Lower leg skin (tissue), 4 donors: ENCODE results near the gene C19orf44. TPM values are rescaled to one million over a fixed set of nuclear protein-coding genes. Genes with fewer than 3 reads are reported as not detected.
"Not testable (repeated sequence)": the region's sequence is repeated elsewhere in the genome, so short reads cannot be mapped to it uniquely, and the experiment has no call there.

Experiments
- DNase-seq, 2 donors: peaks; one replicate each; pipeline ENCODE4 v3.0.0-alpha.2; 2019; ENCODE audit warnings: low spot score in 2 of 2
- H3K4me3 ChIP-seq: fragments of 200-600 bp; sonication (generic); 2 replicates; pipeline ENCODE4 v1.5.1; 2017; ENCODE audit warnings: mild to moderate bottlenecking, low read depth; ENCODE audit not compliant: poor library complexity, severe bottlenecking
- CTCF ChIP-seq, 3 donors: fragments of 450-650 bp; IDR thresholded peaks; one replicate each; pipeline ENCODE4 v1.5.1; 2016; ENCODE audit warnings: antibody characterized with exemption in 3 of 3, mild to moderate bottlenecking in 3 of 3, moderate library complexity in 2 of 3
- POLR2A ChIP-seq, 2 donors: fragments of 450-650 bp; IDR thresholded peaks; one replicate each; pipeline ENCODE4 v1.6.1; 2016 to 2017; ENCODE audit warnings: antibody characterized with exemption in 2 of 2, mild to moderate bottlenecking in 1 of 2, moderate library complexity in 1 of 2
- WGBS, 2 donors: methylation state at CpG; one replicate each; pipeline ENCODE4 v1.1.5; 2018; 5-methylcytosine and 5-hydroxymethylcytosine counted together
- intact Hi-C: fragments of 100-400 bp; cut with DNase I; formaldehyde crosslinking; loops from one replicate; pipeline ENCODE4 v1.15.0; 2023; ENCODE audit warnings: low total_unique reads
- total RNA-seq, 4 donors: library from RNA; depleted of rRNA; stranded (reverse); fragments of >200 nt; gene quantifications; one replicate each; pipeline ENCODE4 v1.1.0, GENCODE V29; 2016

C19orf44 gene
- total RNA-seq, 4 donors from 2014 or later: 3.7 to 5.0 (median 4.8) TPM

GRCh38 chr19:16472992-16473391 is 23.2 kb upstream of the C19orf44 start:
- no peak overlapping the region for H3K4me3 ChIP-seq
- TF ChIP-seq CTCF (IDR thresholded peaks at IDR 0.05): no peak
- no peak for TF ChIP-seq POLR2A (IDR thresholded peaks at IDR 0.05)
- 93 to 94% methylated on average over 2 of the region's 2 CpGs for WGBS, 2 donors
- intact Hi-C loops: no loop called here
- no peak for DNase-seq

GRCh38 chr19:16473875-16474392 is 22.3 kb upstream of the C19orf44 start:
- no peak for DNase-seq
- intact Hi-C loops: no loop called here
- 79 to 85% methylated on average over 13 of the region's 13 CpGs for WGBS, 2 donors
- H3K4me3 ChIP-seq: no peak overlapping the region
- TF ChIP-seq POLR2A (IDR thresholded peaks at IDR 0.05) (no peak), CTCF (IDR thresholded peaks at IDR 0.05) (no peak)

- no peak for TF ChIP-seq CTCF (IDR thresholded peaks at IDR 0.05)
- no peak for TF ChIP-seq POLR2A (IDR thresholded peaks at IDR 0.05)
These were observed 19.8 kb upstream of the C19orf44 start for GRCh38 chr19:16476401-16476800.

GRCh38 chr19:16477311-16477710 is 18.9 kb upstream of the C19orf44 start:
- WGBS, 2 donors: 93 to 95% methylated on average over 1 of the region's 1 CpG
- H3K4me3 ChIP-seq: no peak overlapping the region
- DNase-seq: no peak
- no peak for TF ChIP-seq CTCF (IDR thresholded peaks at IDR 0.05)
- no peak for TF ChIP-seq POLR2A (IDR thresholded peaks at IDR 0.05)
- intact Hi-C loops: no loop called here

More at GRCh38 chr19:16476401-16476800, 19.8 kb upstream of the C19orf44 start:
- DNase-seq: no peak
- intact Hi-C loops: no loop called here
- no peak overlapping the region for H3K4me3 ChIP-seq
- WGBS, 2 donors: 72 to 79% methylated on average over 3 of the region's 3 CpGs

- intact Hi-C loops: no loop called here
- no peak for DNase-seq
- no peak overlapping the region for H3K4me3 ChIP-seq
- no peak for TF ChIP-seq POLR2A (IDR thresholded peaks at IDR 0.05)
- TF ChIP-seq CTCF (IDR thresholded peaks at IDR 0.05): no peak
- 89 to 96% methylated on average over 7 of the region's 7 CpGs for WGBS, 2 donors
These were observed 13.4 kb upstream of the C19orf44 start for GRCh38 chr19:16482745-16483144.

GRCh38 chr19:16486476-16486875 is 9.7 kb upstream of the C19orf44 start:
- intact Hi-C loops, DNase-seq, H3K4me3 ChIP-seq: not testable (repeated sequence)
- 87 to 88% methylated on average over 4 of the region's 4 CpGs for WGBS, 2 donors
